Heart left ventricle (tissue), 13 donors: ENCODE results near the gene MTX1.
A peak's percentile ranks its signal among the peaks of the same experiment; 100 is the strongest.

Source experiments
- POLR2A ChIP-seq, 2 donors: fragments of 450-650 bp; IDR thresholded peaks; one replicate each; pipeline ENCODE4 v1.6.1; 2017; ENCODE audit warnings: antibody characterized with exemption in 2 of 2, mild to moderate bottlenecking in 2 of 2, moderate library complexity in 2 of 2
- TF ChIP-seq, protein P1 (sequence below), 12 donors: fragments of 200-600 bp; sonication (generic) in 4 of 12; IDR thresholded peaks; one replicate each; pipeline versions ENCODE4 v1.5.0 to v1.8.0; 2018 to 2022; ENCODE audit warnings: antibody characterized with exemption in 12 of 12, mild to moderate bottlenecking in 5 of 12
- donor health status: ischemic (EF 13 %, LVEDD 7.1; RV severe dilation, severe dysfunction).
- donor health status: DM: no; HTN: yes; CAD: no.
- donor health status: DM: no; HTN: no; CAD: no.
- donor health status: ischemic (EF 25% LVEDD 6.9; RV normal size, moderate dysfunction).
- donor health status: ischemic (EF 25% LVEDD 5.7; RV mildly dilated, moderate dysfunction).
- donor health status: ischemic (EF 35%, LVEDD 5.7; RV mildly dilated, moderate dysfunction).
- donor health status: nonischemic (EF 11% LVEDD 7.7; RV severe dilation, severe dysfunction).
- donor health status: DM: yes; HTN: yes; CAD: no.
- donor health status: PGD.
- donor health status: ischemic (EF 29% LVEDD 5.4; RV normal size, mild dysfunction).
- donor health status: nonischemic (EF 23%, LVEDD 6.1; RV moderate dilation, normal function).

DNA sequence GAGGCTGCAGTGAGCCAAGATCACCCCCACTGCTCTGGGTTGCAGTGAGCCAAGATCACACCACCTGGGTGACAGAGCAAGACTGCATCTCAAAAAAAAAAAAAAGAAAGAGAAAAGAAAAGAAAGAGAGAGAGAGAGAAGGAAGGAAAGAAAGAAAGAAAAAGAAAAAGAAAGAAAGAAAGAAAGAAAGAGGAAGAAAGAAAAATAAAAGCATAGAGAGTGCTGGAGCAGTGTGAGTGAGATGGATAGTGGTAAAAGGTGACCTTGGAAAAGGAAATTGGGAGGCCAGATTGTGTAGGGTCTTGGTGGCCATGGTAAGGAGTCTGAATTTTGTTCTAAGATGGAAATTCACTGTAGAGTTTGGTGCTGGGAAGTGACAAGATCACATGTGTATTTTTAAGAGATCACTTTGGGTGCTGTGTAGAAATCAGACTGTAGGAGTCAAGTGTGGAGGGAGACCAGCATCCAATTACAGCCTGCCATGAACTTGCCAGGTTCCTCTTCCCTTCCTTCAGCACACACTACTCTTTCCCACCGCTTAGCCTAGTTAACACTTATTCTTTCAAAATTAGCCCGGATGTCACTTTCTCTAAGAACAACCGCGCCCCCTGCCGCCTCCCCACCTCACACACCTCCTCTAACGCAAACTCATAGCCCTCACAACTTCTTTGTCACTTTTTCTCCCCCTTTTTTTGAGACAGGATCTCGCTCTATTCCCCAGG, 17.9 kb downstream of the MTX1 start:
- TF ChIP-seq, protein P1, sequence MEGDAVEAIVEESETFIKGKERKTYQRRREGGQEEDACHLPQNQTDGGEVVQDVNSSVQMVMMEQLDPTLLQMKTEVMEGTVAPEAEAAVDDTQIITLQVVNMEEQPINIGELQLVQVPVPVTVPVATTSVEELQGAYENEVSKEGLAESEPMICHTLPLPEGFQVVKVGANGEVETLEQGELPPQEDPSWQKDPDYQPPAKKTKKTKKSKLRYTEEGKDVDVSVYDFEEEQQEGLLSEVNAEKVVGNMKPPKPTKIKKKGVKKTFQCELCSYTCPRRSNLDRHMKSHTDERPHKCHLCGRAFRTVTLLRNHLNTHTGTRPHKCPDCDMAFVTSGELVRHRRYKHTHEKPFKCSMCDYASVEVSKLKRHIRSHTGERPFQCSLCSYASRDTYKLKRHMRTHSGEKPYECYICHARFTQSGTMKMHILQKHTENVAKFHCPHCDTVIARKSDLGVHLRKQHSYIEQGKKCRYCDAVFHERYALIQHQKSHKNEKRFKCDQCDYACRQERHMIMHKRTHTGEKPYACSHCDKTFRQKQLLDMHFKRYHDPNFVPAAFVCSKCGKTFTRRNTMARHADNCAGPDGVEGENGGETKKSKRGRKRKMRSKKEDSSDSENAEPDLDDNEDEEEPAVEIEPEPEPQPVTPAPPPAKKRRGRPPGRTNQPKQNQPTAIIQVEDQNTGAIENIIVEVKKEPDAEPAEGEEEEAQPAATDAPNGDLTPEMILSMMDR (IDR thresholded peaks at IDR 0.05) = peak; percentile 10 to 65 (median 60)
- TF ChIP-seq POLR2A (IDR thresholded peaks at IDR 0.05) = no peak
